ENCODE measurements around the gene CPT1A. TPM values are rescaled to one million over a fixed set of nuclear protein-coding genes. Genes with fewer than 3 reads are reported as not detected.

The CPT1A gene
- polyA plus RNA-seq, 1 donor (not counting 4 experiments of a cell fraction or from before 2014, with no cell fraction given), result 12.9 TPM

DNA sequence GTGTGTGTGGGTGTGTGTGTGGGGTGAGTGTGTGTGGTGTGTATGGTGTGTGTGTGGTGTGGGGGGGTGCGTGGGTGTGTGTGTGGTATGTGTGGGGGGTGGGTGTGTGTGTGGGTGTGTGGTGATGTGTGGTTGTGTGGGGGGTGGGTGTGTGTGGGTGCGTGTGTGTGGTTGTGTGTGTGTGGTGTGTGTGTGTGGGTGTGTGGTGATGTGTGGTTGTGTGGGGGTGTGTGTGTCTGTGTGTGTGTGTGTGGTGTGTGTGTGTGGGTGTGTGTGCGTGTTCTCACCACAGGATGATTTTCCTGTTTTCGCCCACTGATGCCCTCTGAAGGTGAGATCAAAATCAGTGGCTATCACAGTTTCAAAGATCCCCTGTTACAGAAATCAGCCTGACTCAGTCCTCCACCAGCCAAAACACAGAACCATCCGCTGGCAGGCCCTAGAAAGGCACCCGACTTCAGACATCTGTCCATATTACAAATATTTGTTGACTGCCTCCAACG lies 24.7 kb downstream of the CPT1A start:
- peaks cover 0 to 2% of the 10 kb centered on the region in 2 experiments for H3K36me3 ChIP-seq (ENCODE audit: control insufficient read depth in 2 of 2, extremely low read depth in 1 of 2, insufficient read depth in 2 of 2, low read length in 2 of 2)
- H3K9me1 ChIP-seq (ENCODE audit: control insufficient read depth, extremely low read depth, insufficient read depth, low read length), result no peaks in the 10 kb centered on the region
- dilution Hi-C loops (cut with MboI; ENCODE audit: extremely low pct_ligation_motif_present, low sequenced_read_pairs), result no loop called here
- no peak overlapping the region for H3K4me3 ChIP-seq (ENCODE audit: control insufficient read depth in 2 of 3, extremely low read depth in 1 of 3, insufficient read depth in 2 of 3, low read depth in 1 of 3, low read length in 3 of 3)
- H3K9ac ChIP-seq (ENCODE audit: control insufficient read depth, extremely low read depth, insufficient read depth, low read length), result no peak overlapping the region
- no peaks in the 10 kb centered on the region for H3K9me3 ChIP-seq (ENCODE audit: control insufficient read depth, low read depth, low read length)
- H3K27me3 ChIP-seq (ENCODE audit: control insufficient read depth, extremely low read depth, insufficient read depth, low read length), result no peaks in the 10 kb centered on the region
- H3K27ac ChIP-seq (ENCODE audit: control insufficient read depth, insufficient read depth, low read length), result no peak overlapping the region
- DNase-seq (ENCODE audit: low read depth, low spot score) (no peak), FAIRE-seq (no peak)
- H2AFZ ChIP-seq (ENCODE audit: control insufficient read depth, low read length), result no peak overlapping the region
- peaks cover 13% of the 10 kb centered on the region for H3K4me1 ChIP-seq (ENCODE audit: control insufficient read depth, extremely low read depth, insufficient read depth, low read length)
- TF ChIP-seq EZH2 (IDR thresholded peaks at IDR 0.05; ENCODE audit: low read length) (no peak), CTCF (optimal IDR thresholded peaks at IDR 0.05 in 1 of 3, IDR thresholded peaks at IDR 0.05 in 1 of 3, conservative IDR thresholded peaks at IDR 0.05 in 1 of 3; ENCODE audit: extremely low read depth in 1 of 3, insufficient read depth in 2 of 3, low read length in 3 of 3) (no peak)
- H4K20me1 ChIP-seq (ENCODE audit: control insufficient read depth, extremely low read depth, insufficient read depth, low read length), result no peaks in the 10 kb centered on the region
- H3K4me2 ChIP-seq (ENCODE audit: control insufficient read depth, extremely low read depth, insufficient read depth, low read depth, low read length), result no peak overlapping the region
- H3K79me2 ChIP-seq (ENCODE audit: control insufficient read depth, insufficient read depth, low read length), result peaks cover 2% of the 10 kb centered on the region

GRCh38 chr11:68816251-68816776 lies 25.4 kb downstream of the CPT1A start:
- FAIRE-seq, result no peak
- no peak for DNase-seq (ENCODE audit: low read depth, low spot score)
- H3K9me1 ChIP-seq (ENCODE audit: control insufficient read depth, extremely low read depth, insufficient read depth, low read length), result no peaks in the 10 kb centered on the region
- H3K4me1 ChIP-seq (ENCODE audit: control insufficient read depth, extremely low read depth, insufficient read depth, low read length), result peaks cover 13% of the 10 kb centered on the region
- H2AFZ ChIP-seq (ENCODE audit: control insufficient read depth, low read length), result no peak overlapping the region
- H3K36me3 ChIP-seq (ENCODE audit: control insufficient read depth in 2 of 2, extremely low read depth in 1 of 2, insufficient read depth in 2 of 2, low read length in 2 of 2), result peaks cover 0 to 1% of the 10 kb centered on the region in 2 experiments
- H3K79me2 ChIP-seq (ENCODE audit: control insufficient read depth, insufficient read depth, low read length), result peaks cover 2% of the 10 kb centered on the region
- H3K9me3 ChIP-seq (ENCODE audit: control insufficient read depth, low read depth, low read length), result no peaks in the 10 kb centered on the region
- H3K27me3 ChIP-seq (ENCODE audit: control insufficient read depth, extremely low read depth, insufficient read depth, low read length), result no peaks in the 10 kb centered on the region
- no peaks in the 10 kb centered on the region for H4K20me1 ChIP-seq (ENCODE audit: control insufficient read depth, extremely low read depth, insufficient read depth, low read length)
- no peak overlapping the region for H3K9ac ChIP-seq (ENCODE audit: control insufficient read depth, extremely low read depth, insufficient read depth, low read length)
- H3K4me2 ChIP-seq (ENCODE audit: control insufficient read depth, extremely low read depth, insufficient read depth, low read depth, low read length), result no peak overlapping the region
- dilution Hi-C loops (cut with MboI; ENCODE audit: extremely low pct_ligation_motif_present, low sequenced_read_pairs), result no loop called here
- no peak overlapping the region for H3K4me3 ChIP-seq (ENCODE audit: control insufficient read depth in 2 of 3, extremely low read depth in 1 of 3, insufficient read depth in 2 of 3, low read depth in 1 of 3, low read length in 3 of 3)
- no peak overlapping the region for H3K27ac ChIP-seq (ENCODE audit: control insufficient read depth, insufficient read depth, low read length)
- TF ChIP-seq EZH2 (IDR thresholded peaks at IDR 0.05; ENCODE audit: low read length) (no peak), CTCF (optimal IDR thresholded peaks at IDR 0.05 in 1 of 3, IDR thresholded peaks at IDR 0.05 in 1 of 3, conservative IDR thresholded peaks at IDR 0.05 in 1 of 3; ENCODE audit: extremely low read depth in 1 of 3, insufficient read depth in 2 of 3, low read length in 3 of 3) (no peak)
